Measurements from ENCODE around the gene AFP. TPM values are rescaled to one million over a fixed set of nuclear protein-coding genes. Genes with fewer than 3 reads are reported as not detected.

Gene AFP
- total and polyA plus RNA-seq, 2 of the 4 experiments (the other 2 are of a cell fraction), result 0.87 to 1.3 TPM

DNA sequence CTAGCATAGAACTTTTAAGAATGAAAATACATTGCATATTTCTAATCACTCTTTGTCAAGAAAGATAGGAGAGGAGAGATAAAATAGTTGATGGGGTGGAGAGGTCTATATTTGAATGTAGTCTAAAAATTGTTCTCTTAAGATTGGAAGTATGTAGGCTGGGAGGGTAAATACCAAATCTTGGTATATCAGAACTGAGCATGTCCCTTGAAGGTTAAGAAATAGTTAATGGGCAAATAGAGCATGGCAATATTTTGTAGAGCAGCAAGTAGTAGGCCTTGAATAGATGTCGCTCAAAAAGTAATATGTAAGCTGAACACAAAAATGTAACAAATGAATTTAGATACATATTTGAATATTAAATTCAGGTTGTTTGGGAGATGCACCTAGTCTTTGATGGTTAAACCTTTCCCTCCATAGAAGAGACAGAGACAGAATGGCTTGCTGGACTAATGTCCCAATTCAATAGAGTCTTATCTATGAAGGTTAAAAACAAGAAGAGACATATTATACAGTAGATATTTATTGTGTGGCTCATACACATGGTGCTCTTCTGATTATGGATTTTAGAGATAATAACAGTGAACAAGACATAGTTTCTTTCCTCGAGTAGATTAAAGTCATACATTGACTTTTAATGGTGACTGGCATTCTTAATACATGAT lies 19.5 kb upstream of the AFP start:
- no peak overlapping the region for H4K91ac ChIP-seq (ENCODE audit: insufficient read depth, low read depth, low read length)
- no peak overlapping the region for H3K23ac ChIP-seq (ENCODE audit: low read depth, low read length)
- H3K14ac ChIP-seq (replicated peaks; ENCODE audit: low read depth, low read length), result no peak overlapping the region
- ATAC-seq (ENCODE audit: low read depth), result no peak
- no peak overlapping the region for H3K4me2 ChIP-seq (ENCODE audit: low read depth, low read length)
- intact Hi-C loops (cut with micrococcal nuclease), result no loop called here
- no peaks in the 10 kb centered on the region for H3K9me3 ChIP-seq (ENCODE audit: control insufficient read depth, insufficient read depth, low read length)
- no peak overlapping the region for H3K18ac ChIP-seq (ENCODE audit: low read depth, low read length)
- no peak for DNase-seq
- no peak overlapping the region for H2BK120ac ChIP-seq (ENCODE audit: low read depth, low read length)
- H4K20me1 ChIP-seq (ENCODE audit: insufficient read depth, low read length), result no peaks in the 10 kb centered on the region
- no peak overlapping the region for H3K4ac ChIP-seq (ENCODE audit: low read depth, low read length)
- no peak overlapping the region for H3K27ac ChIP-seq (ENCODE audit: insufficient read depth, low read length)
- BruUV-seq (replicated peaks), result no TSS peak
- H3K9me1 ChIP-seq (ENCODE audit: insufficient read depth, low read length), result no peaks in the 10 kb centered on the region
- H2BK20ac ChIP-seq (ENCODE audit: low read depth, low read length), result no peak overlapping the region
- no peaks in the 10 kb centered on the region for H3K36me3 ChIP-seq (ENCODE audit: control insufficient read depth, insufficient read depth, low read length)
- H4K8ac ChIP-seq (ENCODE audit: low read depth in 2 of 2, low read length in 2 of 2), result no peak overlapping the region
- in situ Hi-C loops (cut with MboI; ENCODE audit: low sequenced_read_pairs), result no loop called here
- no CpG with 5 or more reads among the region's 2 CpGs for WGBS, 2 experiments (ENCODE audit: extremely low coverage in 2 of 2, insufficient read length in 1 of 2)
- H3K56ac ChIP-seq (ENCODE audit: extremely low read depth, insufficient read depth, low read length), result no peak overlapping the region
- dilution Hi-C loops (cut with HindIII; ENCODE audit: low sequenced_read_pairs, unreplicated experiment), result no loop called here
- POLR2A ChIA-PET (ENCODE audit: unreplicated experiment), result no interaction called here
- H2BK5ac ChIP-seq (ENCODE audit: low read depth, low read length, poor library complexity, severe bottlenecking), result no peak overlapping the region
- CTCF ChIA-PET, result no interaction called here
- H2BK15ac ChIP-seq (ENCODE audit: low read depth, low read length), result no peak overlapping the region
- H4K5ac ChIP-seq (ENCODE audit: low read depth, low read length), result no peak overlapping the region
- no peak overlapping the region for H2AFZ ChIP-seq (replicated peaks; ENCODE audit: low read length, poor library complexity)
- H3K27me3 ChIP-seq (ENCODE audit: control insufficient read depth, insufficient read depth, low read length), result peaks cover 2% of the 10 kb centered on the region; the same call in 1 of the 2 replicates
- H3K79me1 ChIP-seq (ENCODE audit: low read depth in 1 of 2, low read length in 2 of 2), result no peaks in the 10 kb centered on the region
- TF ChIP-seq MAFK (IDR thresholded peaks at IDR 0.05; ENCODE audit: low read depth, low read length) (no peak), RFX5 (IDR thresholded peaks at IDR 0.05; ENCODE audit: low read depth, low read length) (no peak), MAZ (IDR thresholded peaks at IDR 0.05; ENCODE audit: borderline replicate concordance, low read depth, low read length) (no peak), ELK1 (IDR thresholded peaks at IDR 0.05; ENCODE audit: borderline replicate concordance, low read depth, low read length) (no peak), FOS (IDR thresholded peaks at IDR 0.05; ENCODE audit: low read depth, low read length) (no peak), MXI1 (IDR thresholded peaks at IDR 0.05; ENCODE audit: borderline replicate concordance, low read depth, low read length) (no peak), CEBPB (IDR thresholded peaks at IDR 0.05; ENCODE audit: low read depth, low read length) (no peak), CHD1 (IDR thresholded peaks at IDR 0.05; ENCODE audit: low read depth, low read length) (no peak), NFE2L2 (IDR thresholded peaks at IDR 0.05; ENCODE audit: low read depth, low read length) (no peak), RCOR1 (IDR thresholded peaks at IDR 0.05; ENCODE audit: insufficient replicate concordance, low read length) (no peak), POLR2A (IDR thresholded peaks at IDR 0.05; ENCODE audit: low read depth, low read length) (no peak), BHLHE40 (IDR thresholded peaks at IDR 0.05; ENCODE audit: low read depth, low read length) (no peak)
- TF ChIP-seq, protein P1, sequence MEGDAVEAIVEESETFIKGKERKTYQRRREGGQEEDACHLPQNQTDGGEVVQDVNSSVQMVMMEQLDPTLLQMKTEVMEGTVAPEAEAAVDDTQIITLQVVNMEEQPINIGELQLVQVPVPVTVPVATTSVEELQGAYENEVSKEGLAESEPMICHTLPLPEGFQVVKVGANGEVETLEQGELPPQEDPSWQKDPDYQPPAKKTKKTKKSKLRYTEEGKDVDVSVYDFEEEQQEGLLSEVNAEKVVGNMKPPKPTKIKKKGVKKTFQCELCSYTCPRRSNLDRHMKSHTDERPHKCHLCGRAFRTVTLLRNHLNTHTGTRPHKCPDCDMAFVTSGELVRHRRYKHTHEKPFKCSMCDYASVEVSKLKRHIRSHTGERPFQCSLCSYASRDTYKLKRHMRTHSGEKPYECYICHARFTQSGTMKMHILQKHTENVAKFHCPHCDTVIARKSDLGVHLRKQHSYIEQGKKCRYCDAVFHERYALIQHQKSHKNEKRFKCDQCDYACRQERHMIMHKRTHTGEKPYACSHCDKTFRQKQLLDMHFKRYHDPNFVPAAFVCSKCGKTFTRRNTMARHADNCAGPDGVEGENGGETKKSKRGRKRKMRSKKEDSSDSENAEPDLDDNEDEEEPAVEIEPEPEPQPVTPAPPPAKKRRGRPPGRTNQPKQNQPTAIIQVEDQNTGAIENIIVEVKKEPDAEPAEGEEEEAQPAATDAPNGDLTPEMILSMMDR (conservative IDR thresholded peaks at IDR 0.05; ENCODE audit: low read depth, low read length), result no peak
- H3K4me3 ChIP-seq (ENCODE audit: insufficient read depth, low read depth, low read length), result no peak overlapping the region
- H3K9ac ChIP-seq (ENCODE audit: low read depth, low read length), result no peak overlapping the region
- H3K4me1 ChIP-seq (ENCODE audit: control insufficient read depth, insufficient read depth, low read length), result no peaks in the 10 kb centered on the region
- H2AK9ac ChIP-seq (replicated peaks; ENCODE audit: low read depth, low read length, poor library complexity), result no peak overlapping the region
- no peak overlapping the region for H2AK5ac ChIP-seq (ENCODE audit: low read depth, low read length)
